WTC11 (cell line): ENCODE data around the gene ESRRG.

Source experiments
- TF ChIP-seq, protein P1 (sequence below): sonication (generic); formaldehyde crosslinking; IDR thresholded peaks from 2 replicates; pipeline ENCODE4 v1.8.0; 2022; ENCODE audit warnings: mild to moderate bottlenecking, missing genetic modification reagents
- TF ChIP-seq, protein P2 (sequence below): sonication (generic); formaldehyde crosslinking; IDR thresholded peaks from 2 replicates; pipeline ENCODE4 v1.8.0; 2022; ENCODE audit warnings: missing genetic modification reagents
- TF ChIP-seq, protein P3 (sequence below): sonication (generic); formaldehyde crosslinking; IDR thresholded peaks from 2 replicates; pipeline ENCODE4 v1.8.0; 2023; ENCODE audit warnings: missing genetic modification reagents

DNA sequence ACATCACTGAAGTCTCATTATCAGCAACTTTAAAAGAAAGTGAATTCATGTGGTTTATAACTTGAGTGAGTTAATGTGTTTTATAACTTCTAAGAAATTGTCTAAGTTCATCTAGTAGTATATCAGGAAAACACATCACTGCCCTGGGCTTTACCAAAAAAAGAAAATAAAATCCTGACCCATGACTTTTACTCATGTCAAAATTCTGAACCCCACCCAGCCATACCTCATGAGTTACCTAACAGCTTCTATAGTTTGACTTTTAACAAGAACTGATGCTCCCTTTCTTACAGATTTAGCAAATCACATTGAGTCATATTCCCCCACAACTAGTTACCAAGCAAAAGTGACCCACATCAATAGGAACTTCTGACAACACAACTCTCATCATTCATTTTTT, 57.4 kb downstream of the ESRRG start:
- TF ChIP-seq, protein P1, sequence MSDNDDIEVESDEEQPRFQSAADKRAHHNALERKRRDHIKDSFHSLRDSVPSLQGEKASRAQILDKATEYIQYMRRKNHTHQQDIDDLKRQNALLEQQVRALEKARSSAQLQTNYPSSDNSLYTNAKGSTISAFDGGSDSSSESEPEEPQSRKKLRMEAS (CRISPR knock-in tag), result no peak
- TF ChIP-seq, protein P2, sequence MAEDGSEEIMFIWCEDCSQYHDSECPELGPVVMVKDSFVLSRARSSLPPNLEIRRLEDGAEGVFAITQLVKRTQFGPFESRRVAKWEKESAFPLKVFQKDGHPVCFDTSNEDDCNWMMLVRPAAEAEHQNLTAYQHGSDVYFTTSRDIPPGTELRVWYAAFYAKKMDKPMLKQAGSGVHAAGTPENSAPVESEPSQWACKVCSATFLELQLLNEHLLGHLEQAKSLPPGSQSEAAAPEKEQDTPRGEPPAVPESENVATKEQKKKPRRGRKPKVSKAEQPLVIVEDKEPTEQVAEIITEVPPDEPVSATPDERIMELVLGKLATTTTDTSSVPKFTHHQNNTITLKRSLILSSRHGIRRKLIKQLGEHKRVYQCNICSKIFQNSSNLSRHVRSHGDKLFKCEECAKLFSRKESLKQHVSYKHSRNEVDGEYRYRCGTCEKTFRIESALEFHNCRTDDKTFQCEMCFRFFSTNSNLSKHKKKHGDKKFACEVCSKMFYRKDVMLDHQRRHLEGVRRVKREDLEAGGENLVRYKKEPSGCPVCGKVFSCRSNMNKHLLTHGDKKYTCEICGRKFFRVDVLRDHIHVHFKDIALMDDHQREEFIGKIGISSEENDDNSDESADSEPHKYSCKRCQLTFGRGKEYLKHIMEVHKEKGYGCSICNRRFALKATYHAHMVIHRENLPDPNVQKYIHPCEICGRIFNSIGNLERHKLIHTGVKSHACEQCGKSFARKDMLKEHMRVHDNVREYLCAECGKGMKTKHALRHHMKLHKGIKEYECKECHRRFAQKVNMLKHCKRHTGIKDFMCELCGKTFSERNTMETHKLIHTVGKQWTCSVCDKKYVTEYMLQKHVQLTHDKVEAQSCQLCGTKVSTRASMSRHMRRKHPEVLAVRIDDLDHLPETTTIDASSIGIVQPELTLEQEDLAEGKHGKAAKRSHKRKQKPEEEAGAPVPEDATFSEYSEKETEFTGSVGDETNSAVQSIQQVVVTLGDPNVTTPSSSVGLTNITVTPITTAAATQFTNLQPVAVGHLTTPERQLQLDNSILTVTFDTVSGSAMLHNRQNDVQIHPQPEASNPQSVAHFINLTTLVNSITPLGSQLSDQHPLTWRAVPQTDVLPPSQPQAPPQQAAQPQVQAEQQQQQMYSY (CRISPR knock-in tag), result no peak
- TF ChIP-seq, protein P3, sequence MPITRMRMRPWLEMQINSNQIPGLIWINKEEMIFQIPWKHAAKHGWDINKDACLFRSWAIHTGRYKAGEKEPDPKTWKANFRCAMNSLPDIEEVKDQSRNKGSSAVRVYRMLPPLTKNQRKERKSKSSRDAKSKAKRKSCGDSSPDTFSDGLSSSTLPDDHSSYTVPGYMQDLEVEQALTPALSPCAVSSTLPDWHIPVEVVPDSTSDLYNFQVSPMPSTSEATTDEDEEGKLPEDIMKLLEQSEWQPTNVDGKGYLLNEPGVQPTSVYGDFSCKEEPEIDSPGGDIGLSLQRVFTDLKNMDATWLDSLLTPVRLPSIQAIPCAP (CRISPR knock-in tag), result no peak
